HG02973 (cell line): ENCODE data around the gene TNS3.

Source experiments
- ATAC-seq: cut with Tn5 transposase; IDR thresholded peaks from one replicate; pipeline ENCODE4 v1.9.1; 2021; ENCODE audit warnings: moderate library complexity; ENCODE audit not compliant: unreplicated experiment

The TNS3 gene

DNA sequence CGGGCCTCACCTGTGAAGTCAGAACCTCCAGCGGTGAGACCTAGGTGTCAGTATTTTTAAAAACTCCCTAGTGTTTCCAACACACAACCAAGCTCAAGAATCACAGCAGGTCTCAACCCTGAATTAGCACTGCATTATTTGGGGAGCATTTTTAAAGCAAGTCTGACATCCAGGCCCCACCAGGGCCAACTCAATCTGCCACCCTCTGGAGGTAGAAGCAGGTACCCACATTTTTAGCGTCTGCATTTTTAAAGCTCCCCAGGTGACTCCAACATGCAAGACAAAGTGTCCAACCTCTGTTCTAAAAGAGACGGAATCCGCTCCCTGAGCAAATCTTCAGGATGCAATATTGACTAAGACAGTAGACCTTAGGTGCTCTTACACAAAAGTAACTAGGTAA is 225.7 kb downstream of the TNS3 start:
- ATAC-seq, result no peak

DNA sequence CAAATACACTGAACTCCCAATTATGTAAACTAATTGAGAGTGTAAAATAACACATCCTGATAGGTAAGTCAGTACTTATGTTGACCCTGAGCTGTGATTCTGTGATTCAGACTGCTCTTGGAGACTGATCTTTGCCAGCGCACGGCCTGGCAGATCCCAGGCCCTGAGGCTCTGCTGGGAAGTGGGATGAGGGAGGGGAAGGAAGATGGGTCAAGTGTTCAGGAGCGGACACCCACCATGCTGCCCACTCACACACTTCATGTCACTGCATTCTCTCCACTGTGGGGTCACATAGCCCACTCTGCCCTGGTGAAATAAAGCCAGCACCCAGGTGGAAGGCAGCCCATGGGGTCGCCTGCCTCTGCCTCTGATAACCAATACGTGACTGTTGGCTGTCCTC is 226.2 kb downstream of the TNS3 start:
- no peak for ATAC-seq

DNA sequence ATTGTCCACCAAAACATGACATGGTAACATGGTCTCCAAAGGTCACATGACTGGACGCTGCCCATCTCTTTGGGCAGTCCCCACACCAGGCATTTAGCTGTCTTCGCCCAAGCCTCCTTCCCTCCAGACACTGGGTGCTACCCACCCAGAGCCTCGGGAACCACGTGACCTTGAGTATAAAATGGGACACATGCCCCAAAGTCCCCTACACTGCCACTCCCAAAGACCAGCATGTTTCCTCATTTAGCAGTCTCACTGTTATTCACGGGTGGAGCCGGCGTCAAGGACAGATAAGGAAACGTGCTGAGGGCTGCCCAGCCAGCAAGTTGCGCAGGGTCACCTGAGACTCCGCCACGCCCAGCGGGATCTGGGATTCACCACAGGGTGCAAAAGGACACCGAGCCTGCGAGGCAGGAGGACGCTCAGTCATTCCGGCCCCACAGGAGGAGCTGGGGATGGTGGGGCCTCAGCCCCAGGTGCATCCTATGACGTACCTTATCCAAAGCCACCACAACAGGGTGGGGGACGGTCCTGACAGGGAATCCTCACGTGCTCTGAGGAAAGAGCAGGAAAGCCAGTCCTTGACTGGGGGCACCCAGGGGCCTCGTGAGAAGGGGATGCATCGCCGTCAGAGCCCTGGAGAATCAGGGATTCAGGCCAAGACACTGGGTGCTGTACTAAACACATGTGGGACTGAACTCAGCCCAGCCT is 226.9 kb downstream of the TNS3 start:
- ATAC-seq, result no peak

DNA sequence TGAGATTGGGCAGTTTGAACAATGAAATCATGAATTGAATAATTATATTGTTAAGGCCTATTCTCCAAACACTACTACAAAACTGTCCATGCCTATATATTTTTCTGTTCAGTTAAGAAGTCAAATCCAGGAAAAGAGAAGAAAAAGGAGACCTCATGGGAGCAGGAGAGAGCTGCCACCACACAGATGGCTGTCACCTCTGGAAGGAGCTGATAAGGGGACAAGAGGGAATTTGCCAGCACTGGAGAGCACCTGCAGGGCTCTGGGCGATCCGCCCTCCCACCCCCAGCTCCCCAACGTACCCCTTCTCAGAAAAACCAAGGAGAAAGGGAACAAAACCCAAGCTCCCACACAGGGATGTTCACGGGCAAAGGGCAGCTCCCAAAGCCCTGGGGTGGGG is 227.8 kb downstream of the TNS3 start:
- ATAC-seq, result no peak

DNA sequence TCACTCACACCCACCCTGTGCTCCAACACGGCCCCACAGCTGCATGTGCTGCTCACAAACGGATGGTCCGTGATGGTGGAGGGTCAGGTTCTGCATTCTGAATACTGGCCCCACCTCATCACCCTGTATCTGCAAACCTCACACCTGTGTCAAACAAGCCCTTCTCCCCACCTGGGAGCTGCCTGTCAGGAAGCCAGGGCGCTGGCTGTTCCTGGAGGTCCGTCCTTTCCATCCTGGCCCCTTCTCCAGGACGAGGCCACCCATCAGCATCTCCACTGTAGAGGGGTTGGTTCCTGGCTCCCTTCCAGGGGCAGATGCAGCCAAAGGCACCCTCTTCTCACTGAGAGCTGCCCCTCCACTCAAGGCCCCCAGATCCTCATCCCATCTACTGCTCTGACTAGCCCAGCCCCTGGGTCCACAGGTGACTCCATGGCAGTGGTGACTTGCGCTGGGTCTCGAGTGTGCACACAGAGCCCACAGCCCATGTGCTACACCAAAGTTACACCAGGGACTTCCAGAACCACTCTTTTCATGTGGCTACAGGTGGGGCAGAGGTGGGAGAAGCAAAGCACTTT is 229.4 kb downstream of the TNS3 start:
- no peak for ATAC-seq

DNA sequence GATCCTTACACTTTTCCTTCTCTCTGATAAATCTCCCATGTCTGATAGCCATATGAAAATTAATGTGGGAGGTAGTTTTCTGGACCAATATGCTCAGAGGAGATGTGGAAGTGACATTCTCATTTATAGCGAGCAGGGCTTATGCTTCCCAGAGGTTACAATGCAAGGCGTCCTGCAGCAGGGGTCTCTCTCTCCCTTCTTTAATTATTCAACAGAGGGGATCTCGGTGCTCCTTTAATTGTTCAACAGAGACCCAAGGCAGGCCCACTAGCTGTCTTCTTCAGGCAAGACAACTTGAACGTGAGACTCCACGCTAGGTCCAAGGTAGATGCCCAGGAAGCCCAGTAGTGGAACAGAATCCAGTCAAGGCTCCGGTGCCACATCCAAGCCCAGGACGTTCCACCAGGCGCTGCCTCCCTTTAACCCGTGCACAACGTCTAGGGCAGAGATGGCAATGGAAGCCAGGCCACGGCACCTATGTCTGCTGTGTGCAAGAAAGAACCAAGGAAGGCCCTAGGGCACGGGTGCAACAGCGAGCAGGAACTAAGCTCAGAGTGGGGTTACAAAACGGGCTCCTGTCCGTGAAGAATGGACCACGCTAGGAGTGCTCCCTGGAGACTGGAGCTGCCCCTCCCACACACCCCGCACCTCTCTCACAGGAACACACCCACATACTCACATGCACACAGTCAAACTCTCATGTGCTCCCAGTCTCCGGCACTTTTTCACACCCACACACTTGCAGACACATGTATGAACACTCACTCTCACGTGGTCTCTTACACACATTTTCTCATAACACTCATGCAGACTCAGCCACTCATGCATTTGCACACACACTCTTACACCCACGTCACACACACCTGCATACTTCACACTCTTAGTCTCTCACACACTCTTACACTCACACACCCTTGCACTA is 230.4 kb downstream of the TNS3 start:
- no peak for ATAC-seq

DNA sequence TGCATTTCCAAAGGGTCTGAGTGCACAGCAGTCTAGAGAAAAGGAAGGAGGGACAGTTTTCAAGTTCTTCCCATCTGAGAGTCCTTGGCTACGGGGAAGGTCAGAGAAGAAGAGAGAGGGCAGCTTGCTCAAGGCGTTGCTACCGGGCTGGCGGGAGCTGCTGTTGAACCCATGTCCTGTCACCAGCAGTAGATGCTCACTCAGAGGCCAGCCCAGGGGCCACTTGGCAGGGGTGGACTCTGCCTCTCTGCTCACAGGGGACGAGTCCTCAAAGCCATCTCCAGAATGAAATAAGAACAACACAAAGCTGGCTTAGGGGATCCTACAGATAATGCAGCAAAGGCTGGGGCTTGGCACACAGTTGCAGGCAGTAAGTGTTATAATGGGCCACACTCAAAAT is 231.5 kb downstream of the TNS3 start:
- ATAC-seq, result no peak

GRCh38 chr7:47349401-47349800 is 232.5 kb downstream of the TNS3 start:
- ATAC-seq, result no peak

- ATAC-seq, result no peak
Measured at GRCh38 chr7:47347816-47348385, 234.0 kb downstream of the TNS3 start.

DNA sequence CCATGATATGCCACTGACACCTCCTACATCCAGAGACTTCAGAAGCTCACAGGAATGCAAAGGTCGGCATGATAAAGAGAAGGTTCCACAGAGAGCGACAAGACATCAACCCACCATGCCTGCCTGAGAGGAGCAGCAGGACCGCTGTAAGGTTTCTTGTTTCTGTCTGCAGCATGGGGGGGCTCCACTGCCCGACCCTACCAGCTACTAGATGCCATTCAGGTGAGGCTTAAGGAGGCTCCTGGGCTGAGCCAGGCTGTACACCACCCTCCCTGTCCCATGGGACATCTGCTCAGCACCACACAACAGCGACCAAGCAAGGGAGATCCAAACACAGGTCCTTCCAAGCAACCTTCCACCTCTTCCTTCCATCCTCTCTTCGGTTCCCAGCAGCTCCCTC is 234.6 kb downstream of the TNS3 start:
- no peak for ATAC-seq

DNA sequence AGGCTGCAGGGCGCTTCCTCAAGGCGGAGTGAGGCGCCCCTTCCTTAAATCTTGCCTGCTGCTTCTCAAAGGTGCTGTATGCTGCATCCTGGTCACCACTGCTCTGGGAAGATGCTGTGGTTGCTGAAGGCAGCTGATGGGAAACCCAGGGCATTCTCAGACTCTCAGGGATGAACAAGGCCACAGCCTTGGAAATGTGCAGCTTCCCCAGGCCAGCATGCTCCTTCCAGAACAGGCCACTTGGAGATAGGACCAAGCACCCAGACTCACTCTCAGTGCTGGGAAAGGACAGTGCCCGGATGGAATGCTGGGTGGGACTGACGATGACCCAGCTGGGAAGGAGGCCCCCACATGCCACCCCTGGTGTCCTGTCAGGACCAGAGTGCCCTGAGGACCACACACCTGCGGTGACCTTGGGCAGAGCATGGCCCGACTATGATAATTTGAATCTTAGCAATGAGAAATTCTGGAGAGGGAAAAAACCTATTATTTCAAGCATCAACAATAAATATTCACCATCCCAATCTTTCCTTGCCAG is 235.5 kb downstream of the TNS3 start:
- ATAC-seq, result no peak

- ATAC-seq, result no peak
Measured at GRCh38 chr7:47345857-47346298, 236.0 kb downstream of the TNS3 start.

DNA sequence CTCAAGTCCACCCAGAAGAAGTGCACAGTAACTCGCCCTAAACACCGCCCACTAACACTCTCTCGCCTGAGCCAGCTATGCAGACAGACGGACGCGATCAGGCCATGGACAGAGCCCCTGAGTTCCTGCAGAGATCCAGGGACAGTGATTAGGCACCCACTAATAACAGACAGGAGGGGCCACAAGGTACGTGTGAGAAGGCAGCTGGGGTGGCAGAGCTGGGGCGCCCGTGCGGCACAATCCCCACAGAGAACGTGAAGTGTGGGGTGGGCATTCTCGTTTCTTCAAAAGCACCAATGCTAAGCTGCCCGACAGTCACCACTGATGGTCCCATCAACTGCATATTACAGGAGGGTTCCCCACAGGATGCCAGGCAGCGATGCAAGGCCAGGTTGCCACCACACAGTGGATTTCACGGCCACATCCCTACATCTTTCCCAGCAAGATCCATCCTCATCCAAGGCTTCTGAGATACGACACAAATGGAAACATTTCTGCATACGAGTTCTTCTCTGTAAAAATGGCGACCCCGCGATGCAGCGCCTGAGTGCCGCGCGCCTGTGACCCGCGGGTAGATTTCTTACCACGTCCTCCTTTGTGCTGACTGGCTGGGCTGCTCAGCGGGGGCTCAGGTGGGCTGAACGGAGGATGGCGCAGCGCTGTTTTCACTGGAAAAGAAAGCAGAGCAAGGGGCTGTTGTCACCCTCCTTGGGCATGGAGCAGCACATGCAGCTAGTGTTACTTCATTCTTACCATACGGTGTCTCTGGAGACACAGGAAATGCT is 237.5 kb downstream of the TNS3 start:
- no peak for ATAC-seq

- no peak for ATAC-seq
Measured at GRCh38 chr7:47343061-47343455, 238.9 kb downstream of the TNS3 start.

DNA sequence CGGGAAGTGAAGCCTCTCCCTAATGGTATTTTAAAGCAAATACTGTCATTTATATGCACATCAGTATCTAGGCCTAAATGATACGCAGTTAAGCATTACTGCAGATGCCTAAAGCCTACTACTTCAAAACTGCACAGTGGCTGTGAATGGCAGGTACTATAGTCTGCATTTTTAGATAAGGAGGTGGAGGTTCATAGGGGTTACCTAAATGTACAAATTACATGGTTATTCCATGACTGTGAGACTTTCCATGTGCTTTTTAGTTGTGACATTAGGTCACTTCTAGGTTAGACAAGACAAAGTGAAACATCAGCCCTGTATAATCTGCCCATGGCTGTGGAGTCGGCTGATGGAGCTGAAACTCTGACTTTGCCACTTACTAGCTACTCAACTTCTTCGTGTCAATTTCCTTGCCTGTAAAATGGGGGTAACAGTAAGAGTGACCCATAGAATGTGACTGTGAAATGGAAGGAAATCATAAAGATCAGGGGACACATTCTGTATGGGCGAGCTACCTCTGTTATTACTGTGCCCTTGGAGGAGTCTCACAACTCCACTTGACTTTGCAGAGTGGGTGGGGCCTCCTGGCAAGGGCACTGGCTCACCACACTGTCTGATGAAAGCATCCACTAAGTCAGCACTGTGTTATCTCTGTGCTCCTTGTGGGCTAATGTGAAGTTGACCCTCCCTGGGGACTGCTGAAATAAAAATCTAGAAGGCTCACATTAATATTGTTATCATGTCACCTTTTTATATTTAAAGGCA is 239.4 kb downstream of the TNS3 start:
- no peak for ATAC-seq

- no peak for ATAC-seq
Measured at GRCh38 chr7:47340517-47340916, 241.4 kb downstream of the TNS3 start.

GRCh38 chr7:47338026-47338425 is 243.9 kb downstream of the TNS3 start:
- no peak for ATAC-seq

- no peak for ATAC-seq
Measured at GRCh38 chr7:47337531-47337930, 244.4 kb downstream of the TNS3 start.

GRCh38 chr7:47336472-47337425 is 245.2 kb downstream of the TNS3 start:
- ATAC-seq, result no peak
